Mammary epithelial cell (primary cell): ENCODE data around the gene NOL8.

ENCODE experiments used
- CTCF ChIP-seq, 2 donors: IDR thresholded peaks in 1 of 2; conservative IDR thresholded peaks in 1 of 2; 2 replicates each; pipeline ENCODE4 v1.5.1; 2011 to 2012; ENCODE audit warnings: inconsistent platforms in 2 of 2, low read length in 2 of 2, mild to moderate bottlenecking in 2 of 2, control low read depth in 1 of 2, low read depth in 1 of 2; ENCODE audit not compliant: insufficient read depth in 1 of 2; ENCODE audit errors: extremely low read depth in 1 of 2
- EZH2 ChIP-seq: IDR thresholded peaks from 2 replicates; pipeline ENCODE4 v1.6.1; 2012; ENCODE audit warnings: low read length, inconsistent platforms, borderline replicate concordance

- TF ChIP-seq CTCF (conservative IDR thresholded peaks at IDR 0.05 in 1 of 2, IDR thresholded peaks at IDR 0.05 in 1 of 2; ENCODE audit: extremely low read depth in 1 of 2, insufficient read depth in 1 of 2, low read depth in 1 of 2, low read length in 2 of 2) (no peak), EZH2 (no peak)
These were observed 43.9 kb upstream of the NOL8 start for GRCh38 chr9:92369075-92369474.
